CD4-positive, alpha-beta T cell (primary cell): ENCODE results near the gene OR52M1. TPM values are rescaled to one million over a fixed set of nuclear protein-coding genes. Genes with fewer than 3 reads are reported as not detected.

ENCODE experiments used
- ATAC-seq: fragments of 200-7000 bp; cut with Tn5 transposase; one replicate; pipeline ENCODE4 v1.10.0; 2022; ENCODE audit warnings: mild to moderate bottlenecking; ENCODE audit not compliant: poor library complexity
- CTCF ChIA-PET: fragments of 350-600 bp; sonication (Branson Sonifier 250); formaldehyde crosslinking; loops from one replicate; lab custom pipeline; 2021; ENCODE audit warnings: antibody characterized with exemption, inconsistent platforms; lab: Charles Lee
- POLR2A ChIA-PET: fragments of 350-600 bp; sonication (Branson Sonifier 250); formaldehyde crosslinking; loops from one replicate; lab custom pipeline; 2021; ENCODE audit warnings: antibody characterized with exemption, inconsistent platforms; lab: Charles Lee
- DNase-seq, 14 experiments: peaks; one replicate each; pipeline ENCODE4 v3.0.0-alpha.2; 2013 to 2020; ENCODE audit warnings: mixed read lengths in 2 of 14
- H3K27ac ChIP-seq, 2 donors: one replicate each; pipeline versions ENCODE4 v1.5.1 to v1.7.0; 2013; ENCODE audit warnings: low read length in 2 of 2, low read depth in 1 of 2, mild to moderate bottlenecking in 1 of 2
- H3K27me3 ChIP-seq, 2 experiments: 1 replicate in 1 of 2; 2 replicates in 1 of 2; pipeline versions ENCODE4 v1.6.1 to v1.7.0; 2013; ENCODE audit warnings: low read length in 2 of 2, control low read depth in 1 of 2, mild to moderate bottlenecking in 1 of 2, moderate library complexity in 1 of 2; ENCODE audit not compliant: insufficient read depth in 2 of 2, control insufficient read depth in 1 of 2
- H3K36me3 ChIP-seq: one replicate; pipeline ENCODE4 v1.6.1; 2013; ENCODE audit warnings: low read length, control low read depth; ENCODE audit not compliant: insufficient read depth
- H3K4me1 ChIP-seq: one replicate; pipeline ENCODE4 v1.6.1; 2013; ENCODE audit warnings: low read length, control low read depth; ENCODE audit not compliant: insufficient read depth
- H3K4me3 ChIP-seq: one replicate; pipeline ENCODE4 v1.5.1; 2013; ENCODE audit warnings: mild to moderate bottlenecking, low read length, moderate library complexity
- H3K9me3 ChIP-seq, 2 experiments: 1 replicate in 1 of 2; 2 replicates in 1 of 2; pipeline versions ENCODE4 v1.6.1 to v1.7.0; 2013; ENCODE audit warnings: low read length in 2 of 2, mild to moderate bottlenecking in 2 of 2, control low read depth in 1 of 2, moderate library complexity in 1 of 2; ENCODE audit not compliant: control insufficient read depth in 1 of 2, insufficient read depth in 1 of 2
- H3K27ac Mint-ChIP-seq: one replicate; pipeline ENCODE4 v1.8.0; 2020; ENCODE audit warnings: mixed read lengths
- H3K27me3 Mint-ChIP-seq: one replicate; pipeline ENCODE4 v1.8.0; 2021; ENCODE audit warnings: mixed read lengths
- H3K36me3 Mint-ChIP-seq: one replicate; pipeline ENCODE4 v1.8.0; 2021; ENCODE audit warnings: low read depth, mixed read lengths
- H3K4me1 Mint-ChIP-seq: one replicate; pipeline ENCODE4 v1.8.0; 2021; ENCODE audit warnings: low read depth, mixed read lengths
- H3K4me3 Mint-ChIP-seq: one replicate; pipeline ENCODE4 v1.8.0; 2020; ENCODE audit warnings: mild to moderate bottlenecking, mixed read lengths
- H3K9me3 Mint-ChIP-seq: one replicate; pipeline ENCODE4 v1.8.0; 2020; ENCODE audit warnings: mixed read lengths
- intact Hi-C, 2 experiments: fragments of 100-400 bp; cut with DNase I in 1 of 2; cut with micrococcal nuclease in 1 of 2; formaldehyde crosslinking; loops; one replicate each; pipeline versions ENCODE4 v1.15.1 to v1.9.0; 2023 to 2025; cut with DNase I, micrococcal nuclease
- total RNA-seq, 174 experiments: library from RNA in 2 of 174; stranded (reverse) in 2 of 174; gene quantifications; one replicate each; pipeline ENCODE4 v1.2.3 and lab custom pipeline; 2021 to 2026
- TF ChIP-seq, protein P1 (sequence below): fragments of 200-600 bp; IDR thresholded peaks from one replicate; pipeline ENCODE4 v1.8.0; 2022; ENCODE audit warnings: antibody characterized with exemption, mild to moderate bottlenecking

Gene OR52M1
- total RNA-seq, 2 experiments from 2014 or later: not detected

DNA sequence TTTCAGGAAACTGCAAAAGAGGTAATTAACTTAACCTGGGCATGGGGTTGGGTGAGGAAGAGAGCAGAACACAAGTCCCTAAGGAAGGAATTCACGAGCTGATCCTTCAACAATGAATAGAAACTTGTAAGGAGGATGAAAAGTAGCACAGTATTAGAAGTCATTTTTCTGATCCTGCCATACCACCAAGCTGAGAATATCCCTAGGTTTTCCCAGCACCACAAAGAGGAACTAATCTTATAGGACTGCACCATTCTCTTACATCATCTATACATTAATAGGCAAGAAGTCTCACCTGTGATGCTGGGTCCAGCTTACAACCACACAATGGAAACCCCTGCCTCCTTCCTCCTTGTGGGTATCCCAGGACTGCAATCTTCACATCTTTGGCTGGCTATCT, 48.7 kb downstream of the OR52M1 start, which contains the start of gene OR52I1:
Gene OR52I1, plus strand, starts transcription at position 301 of the 400 bp plus-strand sequence. Its CDS starts 0 bp downstream, at position 301.
- Histone ChIP-seq H3K9me3 (no peaks in the 10 kb centered on the region), H3K4me3 (no peak within 1 kb of the TSS), H3K27ac (no peak within 1 kb of the TSS), H3K27me3 (no peaks in the 10 kb centered on the region), H3K36me3 (peaks cover 2% of the 10 kb centered on the region), H3K4me1 (no peaks in the 10 kb centered on the region)
- H3K4me1 Mint-ChIP-seq: peaks cover 4% of the 10 kb centered on the region
- no peaks in the 10 kb centered on the region for H3K27me3 Mint-ChIP-seq
- ChIA-PET POLR2A (no interaction called here), CTCF (no interaction called here)
- ATAC-seq: no peak
- H3K27ac Mint-ChIP-seq: no peak within 1 kb of the TSS
- intact Hi-C loops: no loop called here
- H3K4me3 Mint-ChIP-seq: no peak within 1 kb of the TSS
- peaks cover 27% of the 10 kb centered on the region for H3K36me3 Mint-ChIP-seq
- H3K9me3 Mint-ChIP-seq: no peaks in the 10 kb centered on the region
- TF ChIP-seq, protein P1, sequence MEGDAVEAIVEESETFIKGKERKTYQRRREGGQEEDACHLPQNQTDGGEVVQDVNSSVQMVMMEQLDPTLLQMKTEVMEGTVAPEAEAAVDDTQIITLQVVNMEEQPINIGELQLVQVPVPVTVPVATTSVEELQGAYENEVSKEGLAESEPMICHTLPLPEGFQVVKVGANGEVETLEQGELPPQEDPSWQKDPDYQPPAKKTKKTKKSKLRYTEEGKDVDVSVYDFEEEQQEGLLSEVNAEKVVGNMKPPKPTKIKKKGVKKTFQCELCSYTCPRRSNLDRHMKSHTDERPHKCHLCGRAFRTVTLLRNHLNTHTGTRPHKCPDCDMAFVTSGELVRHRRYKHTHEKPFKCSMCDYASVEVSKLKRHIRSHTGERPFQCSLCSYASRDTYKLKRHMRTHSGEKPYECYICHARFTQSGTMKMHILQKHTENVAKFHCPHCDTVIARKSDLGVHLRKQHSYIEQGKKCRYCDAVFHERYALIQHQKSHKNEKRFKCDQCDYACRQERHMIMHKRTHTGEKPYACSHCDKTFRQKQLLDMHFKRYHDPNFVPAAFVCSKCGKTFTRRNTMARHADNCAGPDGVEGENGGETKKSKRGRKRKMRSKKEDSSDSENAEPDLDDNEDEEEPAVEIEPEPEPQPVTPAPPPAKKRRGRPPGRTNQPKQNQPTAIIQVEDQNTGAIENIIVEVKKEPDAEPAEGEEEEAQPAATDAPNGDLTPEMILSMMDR: no peak
- DNase-seq: no peak

Other genes with a start within 250 kb of the OR52M1 start
- gene OR52B4, start 176.8 kb upstream of the OR52M1 start, total RNA-seq: not detected
- gene TRIM21, start 151.5 kb upstream of the OR52M1 start, total RNA-seq: 10 to 100 TPM; 21.0 to 23.7 TPM
- not detected for gene OR52K2, start 95.9 kb upstream of the OR52M1 start, total RNA-seq
- not detected for gene OR52K1, start 62.5 kb upstream of the OR52M1 start, total RNA-seq
- not detected for gene OR52I2, start 36.6 kb downstream of the OR52M1 start, total RNA-seq
- gene OR52I1, start 48.8 kb downstream of the OR52M1 start, total RNA-seq: not detected
- 1 to 10 TPM; 4.1 to 5.4 TPM for gene TRIM68, start 63.0 kb downstream of the OR52M1 start, total RNA-seq
- gene OR51D1, start 92.3 kb downstream of the OR52M1 start, total RNA-seq: not detected
- not detected for gene OR51E1, start 98.8 kb downstream of the OR52M1 start, total RNA-seq
- not detected for gene OR51E2, start 152.7 kb downstream of the OR52M1 start, total RNA-seq
- not detected for gene MMP26, start 159.6 kb downstream of the OR52M1 start, total RNA-seq
- gene OR51F1, start 224.7 kb downstream of the OR52M1 start, total RNA-seq: not detected